ENCODE results near the gene PDK2.

DNA sequence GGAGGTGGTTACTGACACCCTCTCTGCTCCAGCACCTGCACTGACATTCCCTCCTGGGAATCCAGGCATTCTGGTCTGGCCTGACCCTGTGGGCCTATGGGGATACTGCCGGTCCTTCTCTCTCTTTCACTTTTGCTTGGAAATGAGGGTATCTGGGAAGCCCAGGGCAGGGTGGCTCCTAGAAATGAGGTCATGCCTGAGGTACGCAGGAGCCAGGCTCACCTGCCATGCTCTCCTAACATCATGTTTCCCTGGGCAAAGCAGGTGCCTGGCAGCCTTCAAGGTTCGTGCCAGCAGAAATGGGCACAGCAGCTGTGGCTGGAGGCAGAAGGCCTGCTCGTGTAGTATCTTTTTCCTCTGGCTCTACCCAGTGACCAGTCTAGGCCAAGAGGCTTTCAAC, 35.9 kb upstream of the PDK2 start:
- TF ChIP-seq, protein P1, sequence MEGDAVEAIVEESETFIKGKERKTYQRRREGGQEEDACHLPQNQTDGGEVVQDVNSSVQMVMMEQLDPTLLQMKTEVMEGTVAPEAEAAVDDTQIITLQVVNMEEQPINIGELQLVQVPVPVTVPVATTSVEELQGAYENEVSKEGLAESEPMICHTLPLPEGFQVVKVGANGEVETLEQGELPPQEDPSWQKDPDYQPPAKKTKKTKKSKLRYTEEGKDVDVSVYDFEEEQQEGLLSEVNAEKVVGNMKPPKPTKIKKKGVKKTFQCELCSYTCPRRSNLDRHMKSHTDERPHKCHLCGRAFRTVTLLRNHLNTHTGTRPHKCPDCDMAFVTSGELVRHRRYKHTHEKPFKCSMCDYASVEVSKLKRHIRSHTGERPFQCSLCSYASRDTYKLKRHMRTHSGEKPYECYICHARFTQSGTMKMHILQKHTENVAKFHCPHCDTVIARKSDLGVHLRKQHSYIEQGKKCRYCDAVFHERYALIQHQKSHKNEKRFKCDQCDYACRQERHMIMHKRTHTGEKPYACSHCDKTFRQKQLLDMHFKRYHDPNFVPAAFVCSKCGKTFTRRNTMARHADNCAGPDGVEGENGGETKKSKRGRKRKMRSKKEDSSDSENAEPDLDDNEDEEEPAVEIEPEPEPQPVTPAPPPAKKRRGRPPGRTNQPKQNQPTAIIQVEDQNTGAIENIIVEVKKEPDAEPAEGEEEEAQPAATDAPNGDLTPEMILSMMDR (IDR thresholded peaks at IDR 0.05): no peak
- TF ChIP-seq POLR2A (IDR thresholded peaks at IDR 0.05) (no peak), POLR2AphosphoS5 (IDR thresholded peaks at IDR 0.05) (no peak)
